Measurements from ENCODE around the gene KLHL3.

DNA sequence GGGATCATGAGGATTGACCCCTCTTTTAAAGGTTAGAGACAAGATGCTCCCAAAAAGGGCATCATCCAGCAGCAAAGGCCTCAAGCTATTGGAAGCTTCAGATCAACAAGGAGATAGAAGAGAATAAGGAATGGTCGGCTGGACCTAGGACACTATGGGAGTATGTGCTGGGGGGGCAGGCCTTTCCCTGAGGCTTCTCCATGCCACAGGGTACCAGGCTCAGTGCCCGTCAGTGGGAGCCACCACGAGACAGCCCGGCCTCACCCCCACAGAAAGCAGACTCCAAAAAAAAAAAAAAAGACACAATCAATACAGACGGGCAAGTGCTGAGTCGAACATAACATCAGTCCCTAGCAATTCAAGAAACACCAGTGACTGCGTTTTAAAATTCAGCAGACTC, 117.4 kb downstream of the KLHL3 start:
- TF ChIP-seq EP300 (IDR thresholded peaks at IDR 0.05) = no peak
- TF ChIP-seq, protein P1, sequence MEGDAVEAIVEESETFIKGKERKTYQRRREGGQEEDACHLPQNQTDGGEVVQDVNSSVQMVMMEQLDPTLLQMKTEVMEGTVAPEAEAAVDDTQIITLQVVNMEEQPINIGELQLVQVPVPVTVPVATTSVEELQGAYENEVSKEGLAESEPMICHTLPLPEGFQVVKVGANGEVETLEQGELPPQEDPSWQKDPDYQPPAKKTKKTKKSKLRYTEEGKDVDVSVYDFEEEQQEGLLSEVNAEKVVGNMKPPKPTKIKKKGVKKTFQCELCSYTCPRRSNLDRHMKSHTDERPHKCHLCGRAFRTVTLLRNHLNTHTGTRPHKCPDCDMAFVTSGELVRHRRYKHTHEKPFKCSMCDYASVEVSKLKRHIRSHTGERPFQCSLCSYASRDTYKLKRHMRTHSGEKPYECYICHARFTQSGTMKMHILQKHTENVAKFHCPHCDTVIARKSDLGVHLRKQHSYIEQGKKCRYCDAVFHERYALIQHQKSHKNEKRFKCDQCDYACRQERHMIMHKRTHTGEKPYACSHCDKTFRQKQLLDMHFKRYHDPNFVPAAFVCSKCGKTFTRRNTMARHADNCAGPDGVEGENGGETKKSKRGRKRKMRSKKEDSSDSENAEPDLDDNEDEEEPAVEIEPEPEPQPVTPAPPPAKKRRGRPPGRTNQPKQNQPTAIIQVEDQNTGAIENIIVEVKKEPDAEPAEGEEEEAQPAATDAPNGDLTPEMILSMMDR (IDR thresholded peaks at IDR 0.05) = no peak
- TF ChIP-seq POLR2A (IDR thresholded peaks at IDR 0.05) = no peak
